ENCODE data around the gene TRH.
"Not testable (repeated sequence)": the region's sequence is repeated elsewhere in the genome, so short reads cannot be mapped to it uniquely, and the experiment has no call there.

TRH gene

DNA sequence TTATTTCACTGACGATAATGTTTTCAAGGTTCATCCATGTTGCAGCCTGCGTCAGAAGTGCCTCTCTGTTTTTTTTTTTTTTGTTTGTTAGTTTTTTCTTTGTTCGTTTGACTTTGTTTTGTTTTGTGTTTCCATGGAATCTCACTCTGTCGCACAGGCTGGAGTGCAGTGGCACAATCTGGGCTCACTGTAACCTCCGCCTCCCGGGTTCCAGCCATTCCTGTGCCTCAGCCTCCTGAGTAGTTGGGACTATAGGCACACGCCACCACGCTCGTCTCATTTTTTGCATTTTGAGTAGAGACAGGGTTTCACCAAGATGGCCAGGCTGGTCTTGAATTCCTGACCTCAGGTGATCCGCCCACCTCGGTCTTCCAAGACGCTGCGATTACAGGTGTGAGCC is 43.1 kb downstream of the TRH start:
- not testable (repeated sequence) for H3K4me3 ChIP-seq (ENCODE audit: low read depth, low read length); H3K4me1 ChIP-seq (ENCODE audit: control insufficient read depth, insufficient read depth, low read length); H3K9me3 ChIP-seq (ENCODE audit: control insufficient read depth, insufficient read depth, low read length); H3K9ac ChIP-seq (ENCODE audit: low read depth, low read length); H3K27me3 ChIP-seq (ENCODE audit: control insufficient read depth, insufficient read depth, low read length); H3K36me3 ChIP-seq (ENCODE audit: control insufficient read depth, insufficient read depth, low read length)

- H3K27me3 ChIP-seq (ENCODE audit: control insufficient read depth, insufficient read depth, low read length); H3K4me1 ChIP-seq (ENCODE audit: control insufficient read depth, insufficient read depth, low read length); H3K4me3 ChIP-seq (ENCODE audit: low read depth, low read length); H3K9ac ChIP-seq (ENCODE audit: low read depth, low read length); H3K9me3 ChIP-seq (ENCODE audit: control insufficient read depth, insufficient read depth, low read length); H3K36me3 ChIP-seq (ENCODE audit: control insufficient read depth, insufficient read depth, low read length): not testable (repeated sequence)
Measured at GRCh38 chr3:130026146-130026829, 51.8 kb downstream of the TRH start.

GRCh38 chr3:130027437-130027836 is 52.9 kb downstream of the TRH start:
- not testable (repeated sequence) for H3K9me3 ChIP-seq (ENCODE audit: control insufficient read depth, insufficient read depth, low read length); H3K4me3 ChIP-seq (ENCODE audit: low read depth, low read length); H3K27me3 ChIP-seq (ENCODE audit: control insufficient read depth, insufficient read depth, low read length); H3K9ac ChIP-seq (ENCODE audit: low read depth, low read length); H3K4me1 ChIP-seq (ENCODE audit: control insufficient read depth, insufficient read depth, low read length); H3K36me3 ChIP-seq (ENCODE audit: control insufficient read depth, insufficient read depth, low read length)

Data from iPS-15b (cell line).